CD4-positive, alpha-beta memory T cell (primary cell): ENCODE measurements around the gene ZNF19. TPM values are rescaled to one million over a fixed set of nuclear protein-coding genes. Genes with fewer than 3 reads are reported as not detected.

Source experiments
- CTCF ChIA-PET: fragments of 350-600 bp; sonication (Branson Sonifier 250); formaldehyde crosslinking; loops from one replicate; lab custom pipeline; 2021; ENCODE audit warnings: inconsistent platforms; ENCODE audit not compliant: partially characterized antibody; lab: Charles Lee
- POLR2A ChIA-PET: fragments of 350-600 bp; sonication (Branson Sonifier 250); formaldehyde crosslinking; loops from one replicate; lab custom pipeline; 2021; ENCODE audit not compliant: partially characterized antibody; lab: Charles Lee
- DNase-seq, 5 donors: peaks; one replicate each; pipeline versions ENCODE4 v3.0.0 to v3.0.0-alpha.2; 2020 to 2022; ENCODE audit warnings: mixed read lengths in 1 of 5
- H3K27ac ChIP-seq: one replicate; pipeline ENCODE4 v1.7.0; 2013; ENCODE audit warnings: low read depth, low read length
- H3K27me3 ChIP-seq: 2 replicates; pipeline ENCODE4 v1.7.0; 2013; ENCODE audit warnings: mild to moderate bottlenecking, low read length, moderate library complexity; ENCODE audit not compliant: insufficient read depth
- H3K36me3 ChIP-seq: 2 replicates; pipeline ENCODE4 v1.7.0; 2013; ENCODE audit warnings: mild to moderate bottlenecking, low read length, moderate library complexity; ENCODE audit not compliant: insufficient read depth
- H3K4me1 ChIP-seq: 2 replicates; pipeline ENCODE4 v1.7.0; 2013; ENCODE audit warnings: mild to moderate bottlenecking, low read length, moderate library complexity; ENCODE audit not compliant: insufficient read depth
- H3K4me3 ChIP-seq, 2 donors: one replicate each; pipeline ENCODE4 v1.7.0; 2013; ENCODE audit warnings: low read length in 2 of 2, mild to moderate bottlenecking in 1 of 2
- H3K9me3 ChIP-seq, 2 donors: one replicate each; pipeline ENCODE4 v1.7.0; 2013; ENCODE audit warnings: low read length in 2 of 2, control low read depth in 1 of 2; ENCODE audit not compliant: control insufficient read depth in 1 of 2
- H3K27ac Mint-ChIP-seq, 7 donors: one replicate each; pipeline ENCODE4 v1.8.0; 2020 to 2021; ENCODE audit warnings: mixed read lengths in 7 of 7, mild to moderate bottlenecking in 6 of 7, inconsistent platforms in 3 of 7, moderate library complexity in 3 of 7
- H3K27me3 Mint-ChIP-seq, 2 donors: one replicate each; pipeline ENCODE4 v1.8.0; 2020 to 2021; ENCODE audit warnings: mixed read lengths in 2 of 2
- H3K36me3 Mint-ChIP-seq, 2 donors: one replicate each; pipeline ENCODE4 v1.8.0; 2020 to 2021; ENCODE audit warnings: mixed read lengths in 2 of 2, inconsistent platforms in 1 of 2, mild to moderate bottlenecking in 1 of 2
- H3K4me1 Mint-ChIP-seq, 4 donors: one replicate each; pipeline ENCODE4 v1.8.0; 2020 to 2021; ENCODE audit warnings: mixed read lengths in 4 of 4, mild to moderate bottlenecking in 1 of 4
- H3K4me3 Mint-ChIP-seq, 8 donors: one replicate each; pipeline ENCODE4 v1.8.0; 2020 to 2021; ENCODE audit warnings: mixed read lengths in 8 of 8, mild to moderate bottlenecking in 7 of 8, moderate library complexity in 6 of 8, inconsistent platforms in 3 of 8
- H3K9me3 Mint-ChIP-seq, 8 donors: one replicate each; pipeline ENCODE4 v1.8.0; 2020 to 2021; ENCODE audit warnings: mixed read lengths in 8 of 8, mild to moderate bottlenecking in 5 of 8, inconsistent platforms in 3 of 8, moderate library complexity in 1 of 8
- intact Hi-C: fragments of 100-400 bp; cut with micrococcal nuclease; formaldehyde crosslinking; loops from one replicate; pipeline ENCODE4 v1.15.1; 2023
- polyA plus RNA-seq, 2 donors: library from polyadenylated mRNA; unstranded; fragments of 300-500 nt; fragmentation: Illumina TruSeq; gene quantifications; one replicate each; pipeline ENCODE4 v1.2.3, GENCODE V29; 2021
- total RNA-seq, 2 experiments: library from RNA; stranded (reverse); gene quantifications; one replicate each; pipeline ENCODE4 v1.2.3, GENCODE V29; 2021

ZNF19 gene
- total and polyA plus RNA-seq, 4 experiments from 2014 or later = 1.00 to 9.3 (median 4.9) TPM

DNA sequence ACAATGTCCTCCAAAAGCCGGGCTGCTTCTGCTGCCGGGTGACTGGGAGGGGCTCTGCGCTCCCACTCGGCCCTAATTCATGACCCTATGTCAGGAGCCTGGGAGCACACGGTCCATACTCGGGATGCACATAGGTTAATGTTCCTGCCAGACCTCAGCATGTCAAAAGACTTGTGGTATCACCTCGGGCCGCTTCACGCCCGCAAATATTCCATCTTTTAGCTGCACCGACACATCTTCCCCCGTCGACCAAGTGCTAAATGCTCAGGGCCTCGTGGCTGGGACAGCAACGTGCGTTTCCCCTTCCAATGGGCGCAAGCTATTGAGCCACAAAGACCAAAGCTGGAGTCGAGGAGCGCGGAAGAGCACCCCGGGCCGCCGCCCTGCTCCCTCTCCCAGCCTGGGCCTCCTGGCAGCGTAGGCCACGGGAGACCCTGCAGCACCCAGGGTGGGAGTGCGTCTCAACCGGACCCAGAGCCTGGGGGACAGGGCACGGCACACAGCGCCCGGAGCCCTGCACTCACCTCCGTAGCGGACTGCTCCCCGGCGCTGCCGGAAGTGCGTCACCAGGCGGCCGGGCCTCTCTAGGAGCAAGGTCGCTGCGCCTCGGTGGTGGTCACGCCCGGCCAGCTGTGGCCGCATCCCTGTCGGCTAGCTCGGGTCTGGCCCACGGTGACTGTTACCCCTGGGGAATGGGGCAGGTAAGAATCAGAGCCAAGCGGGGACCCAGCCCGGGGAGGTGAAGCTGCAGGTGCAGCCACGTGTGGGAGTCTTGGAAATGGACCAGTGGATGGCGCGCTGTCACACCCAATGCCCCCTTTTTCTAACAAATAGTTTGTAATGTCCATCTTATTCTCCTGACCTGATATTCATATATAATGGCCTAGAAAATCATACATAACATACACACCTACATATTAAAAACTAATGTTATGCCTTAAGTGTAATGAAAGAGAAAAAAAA, 27.2 kb downstream of the ZNF19 start, which contains the start of gene ZNF23:
TSS of gene ZNF23 (minus strand) at position 562 of the 963 bp plus-strand sequence. CDS start 5,451 bp downstream, outside the sequence.
- Histone ChIP-seq H3K9me3 (no peaks in the 10 kb centered on the region), H3K36me3 (no peaks in the 10 kb centered on the region), H3K4me1 (peaks cover 20% of the 10 kb centered on the region), H3K4me3 (peak within 1 kb of the TSS; percentile 80 to 90), H3K27ac (peak within 1 kb of the TSS; percentile 76), H3K27me3 (no peaks in the 10 kb centered on the region)
- peak within 1 kb of the TSS; percentile 94 to 97 (median 96) for H3K4me3 Mint-ChIP-seq
- POLR2A ChIA-PET = interaction anchor here (0.9 to 4.1 kb wide), 7 partner anchors 20 to 661 kb away, joined by 3 to 74 read pairs (median 4); partner anchors contain the start of gene VAC14
- no peaks in the 10 kb centered on the region for H3K27me3 Mint-ChIP-seq
- DNase-seq = peak; percentile 69 to 77 (median 71)
- H3K4me1 Mint-ChIP-seq = peaks cover 10 to 31% (median 22%) of the 10 kb centered on the region in 4 donors
- H3K9me3 Mint-ChIP-seq = no peaks in the 10 kb centered on the region
- intact Hi-C loops = loop anchor here (1.0 to 10.0 kb wide), 3 partner anchors 22 to 543 kb away; partner anchors contain the start of genes DHODH and PKD1L3
- CTCF ChIA-PET = interaction anchor here (1.0 to 4.0 kb wide), 5 partner anchors 17 to 149 kb away, joined by 3 to 31 read pairs (median 6); no protein-coding TSS in a partner anchor
- H3K36me3 Mint-ChIP-seq = peaks cover 3 to 12% of the 10 kb centered on the region in 2 donors
- H3K27ac Mint-ChIP-seq = peak within 1 kb of the TSS; percentile 81 to 97 (median 95)

DNA sequence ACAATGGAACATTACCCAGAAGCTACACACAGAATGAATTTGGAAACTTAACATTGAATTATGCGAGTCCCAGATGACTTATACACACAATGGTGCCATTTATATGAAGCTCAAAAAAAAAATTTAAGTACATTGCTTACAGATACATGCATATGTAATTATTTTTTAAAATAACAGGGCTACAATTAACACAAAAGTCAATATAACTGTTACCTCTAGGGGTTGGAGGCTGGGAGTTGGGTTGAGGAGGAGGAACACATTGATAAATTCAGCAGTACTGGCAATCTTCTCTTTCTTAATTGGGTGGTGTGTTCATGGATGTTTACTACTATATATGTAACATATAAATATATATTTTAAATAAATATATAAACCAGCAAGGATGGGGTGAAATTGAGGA, 28.2 kb downstream of the ZNF19 start:
- H3K4me3 Mint-ChIP-seq = peak overlapping the region; percentile 94 to 97 (median 96)
- no peaks in the 10 kb centered on the region for H3K9me3 Mint-ChIP-seq
- Histone ChIP-seq H3K9me3 (no peaks in the 10 kb centered on the region), H3K27me3 (no peaks in the 10 kb centered on the region), H3K36me3 (no peaks in the 10 kb centered on the region), H3K4me3 (no peak overlapping the region), H3K27ac (no peak overlapping the region), H3K4me1 (peaks cover 20% of the 10 kb centered on the region)
- no peaks in the 10 kb centered on the region for H3K27me3 Mint-ChIP-seq
- DNase-seq = no peak
- ChIA-PET CTCF (interaction anchor here (1.3 to 4.0 kb wide), 2 partner anchors 18 to 23 kb away, joined by 3 to 31 read pairs; no protein-coding TSS in a partner anchor), POLR2A (interaction anchor here (1.8 to 4.1 kb wide), 2 partner anchors 24 to 27 kb away, joined by 5 to 74 read pairs; no protein-coding TSS in a partner anchor)
- peaks cover 10 to 31% (median 22%) of the 10 kb centered on the region in 4 donors for H3K4me1 Mint-ChIP-seq
- peaks cover 11 to 18% of the 10 kb centered on the region in 2 donors for H3K36me3 Mint-ChIP-seq
- intact Hi-C loops = loop anchor here (5.0 to 10.0 kb wide), 2 partner anchors 36 to 544 kb away; partner anchors contain the start of genes DHODH and PKD1L3
- peak overlapping the region in 3 of 7 donors; percentile 94 to 96 (median 95) for H3K27ac Mint-ChIP-seq

GRCh38 chr16:71460236-71460635, 28.9 kb downstream of the ZNF19 start:
- POLR2A ChIA-PET = interaction anchor here (0.6 to 4.1 kb wide), 2 partner anchors 25 to 33 kb away, joined by 3 to 74 read pairs; no protein-coding TSS in a partner anchor
- Histone ChIP-seq H3K27me3 (no peaks in the 10 kb centered on the region), H3K4me1 (peaks cover 20% of the 10 kb centered on the region), H3K36me3 (no peaks in the 10 kb centered on the region), H3K27ac (no peak overlapping the region), H3K4me3 (no peak overlapping the region), H3K9me3 (no peaks in the 10 kb centered on the region)
- no peak for DNase-seq
- intact Hi-C loops = loop anchor here (5.0 to 10.0 kb wide), 2 partner anchors 37 to 545 kb away; partner anchors contain the start of genes DHODH and PKD1L3
- Mint-ChIP-seq H3K27ac (no peak overlapping the region), H3K27me3 (no peaks in the 10 kb centered on the region), H3K36me3 (peaks cover 17 to 23% of the 10 kb centered on the region in 2 donors), H3K9me3 (peaks cover 0 to under 1% (median 0%) of the 10 kb centered on the region in 8 donors), H3K4me3 (peak overlapping the region in 5 of 8 donors; percentile 10 to 78 (median 36)), H3K4me1 (peaks cover 10 to 31% (median 22%) of the 10 kb centered on the region in 4 donors)
- CTCF ChIA-PET = interaction anchor here (0.6 kb wide), 1 partner anchor 28 kb away, joined by 3 read pairs; no protein-coding TSS in a partner anchor

DNA sequence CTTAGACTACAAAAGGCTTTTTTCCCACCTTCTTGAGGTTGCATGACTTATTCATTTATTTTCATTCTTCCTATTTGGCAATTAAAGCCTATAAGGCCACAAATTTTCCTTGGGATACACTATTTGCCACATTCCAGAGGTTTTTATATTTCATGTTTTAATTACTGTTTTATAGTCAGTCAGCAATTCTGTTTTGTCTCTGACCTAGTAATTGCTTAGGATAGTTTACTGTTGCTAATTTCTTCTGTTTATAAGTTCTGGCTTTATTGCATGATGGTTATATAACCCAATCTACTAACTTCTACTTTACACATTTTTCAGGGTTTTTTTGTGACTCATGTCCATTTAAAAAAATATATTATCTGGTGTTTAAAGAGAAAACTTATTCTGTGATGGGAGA, 29.6 kb downstream of the ZNF19 start:
- DNase-seq = no peak
- H3K4me3 Mint-ChIP-seq = no peak overlapping the region
- peaks cover 0 to 4% (median 0%) of the 10 kb centered on the region in 8 donors for H3K9me3 Mint-ChIP-seq
- no peak overlapping the region for H3K4me3 ChIP-seq
- no peaks in the 10 kb centered on the region for H3K36me3 ChIP-seq
- H3K27ac Mint-ChIP-seq = no peak overlapping the region
- peaks cover 24 to 31% of the 10 kb centered on the region in 2 donors for H3K36me3 Mint-ChIP-seq
- H3K27me3 Mint-ChIP-seq = no peaks in the 10 kb centered on the region
- intact Hi-C loops = no loop called here
- H3K4me1 Mint-ChIP-seq = peaks cover 10 to 31% (median 22%) of the 10 kb centered on the region in 4 donors
- H3K27ac ChIP-seq = no peak overlapping the region
- no peaks in the 10 kb centered on the region for H3K9me3 ChIP-seq
- POLR2A ChIA-PET = interaction anchor here (0.6 kb wide), 1 partner anchor 32 kb away, joined by 3 read pairs; no protein-coding TSS in a partner anchor
- CTCF ChIA-PET = interaction anchor here (0.6 to 1.4 kb wide), 3 partner anchors 20 to 152 kb away, joined by 3 read pairs; no protein-coding TSS in a partner anchor
- H3K4me1 ChIP-seq = peaks cover 20% of the 10 kb centered on the region
- H3K27me3 ChIP-seq = no peaks in the 10 kb centered on the region

- H3K27me3 Mint-ChIP-seq = no peaks in the 10 kb centered on the region
- no peak overlapping the region for H3K4me3 Mint-ChIP-seq
- H3K4me1 Mint-ChIP-seq = peaks cover 2 to 17% (median 10%) of the 10 kb centered on the region in 4 donors
- H3K27ac ChIP-seq = no peak overlapping the region
- H3K36me3 ChIP-seq = peaks cover 11% of the 10 kb centered on the region
- H3K4me3 ChIP-seq = no peak overlapping the region
- H3K27ac Mint-ChIP-seq = no peak overlapping the region
- H3K9me3 Mint-ChIP-seq = peaks cover 2 to 18% (median 14%) of the 10 kb centered on the region in 8 donors
- intact Hi-C loops = no loop called here
- H3K9me3 ChIP-seq = peaks cover 0 to 6% of the 10 kb centered on the region in 2 donors
- ChIA-PET CTCF (interaction anchor here (1.0 to 1.5 kb wide), 2 partner anchors 44 to 154 kb away, joined by 3 read pairs; no protein-coding TSS in a partner anchor), POLR2A (no interaction called here)
- H3K27me3 ChIP-seq = no peaks in the 10 kb centered on the region
- H3K36me3 Mint-ChIP-seq = peaks cover 51 to 53% of the 10 kb centered on the region in 2 donors
- no peak for DNase-seq
- H3K4me1 ChIP-seq = peaks cover 16% of the 10 kb centered on the region
These were observed 32.3 kb downstream of the ZNF19 start for GRCh38 chr16:71456801-71457200.

GRCh38 chr16:71453036-71453435, 36.1 kb downstream of the ZNF19 start:
- intact Hi-C loops = no loop called here
- no peaks in the 10 kb centered on the region for H3K4me1 ChIP-seq
- DNase-seq = no peak
- Mint-ChIP-seq H3K27me3 (no peaks in the 10 kb centered on the region), H3K4me3 (peak overlapping the region in 1 of 8 donors; percentile 31), H3K4me1 (no peaks in the 10 kb centered on the region), H3K27ac (no peak overlapping the region), H3K36me3 (peaks cover 84 to 86% of the 10 kb centered on the region in 2 donors), H3K9me3 (peaks cover 6 to 54% (median 49%) of the 10 kb centered on the region in 8 donors)
- CTCF ChIA-PET = interaction anchor here (0.7 kb wide), 1 partner anchor 216 kb away, joined by 3 read pairs; no protein-coding TSS in a partner anchor
- peaks cover 43% of the 10 kb centered on the region for H3K36me3 ChIP-seq
- H3K9me3 ChIP-seq = peaks cover 13 to 31% of the 10 kb centered on the region in 2 donors
- H3K4me3 ChIP-seq = no peak overlapping the region
- no peak overlapping the region for H3K27ac ChIP-seq
- POLR2A ChIA-PET = no interaction called here
- H3K27me3 ChIP-seq = no peaks in the 10 kb centered on the region
